ENCODE results near the gene HINT3.

The HINT3 gene

DNA sequence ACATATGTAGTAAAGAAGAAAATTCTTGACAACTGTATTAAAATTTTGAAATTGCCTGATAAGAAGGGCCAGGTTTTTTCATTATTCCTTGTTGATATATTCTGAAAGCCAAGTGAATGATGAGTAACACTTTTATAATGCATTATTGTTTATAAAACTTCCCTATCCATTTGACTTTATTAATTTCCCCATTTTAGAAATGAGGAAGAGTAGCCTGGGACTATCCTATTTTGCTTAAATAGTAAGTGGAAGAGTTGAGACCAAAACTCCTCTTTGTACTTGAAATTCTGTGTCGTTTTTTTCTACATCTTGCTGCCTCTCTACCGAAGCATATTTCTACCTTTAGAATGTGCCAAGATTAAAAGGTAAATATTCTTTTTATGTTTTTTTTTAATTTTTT lies 69.4 kb downstream of the HINT3 start:
- Histone ChIP-seq H3K36me3 (ENCODE audit: control insufficient read depth in 4 of 4, insufficient read depth in 4 of 4, low read length in 3 of 4) (peaks cover 10 to 45% (median 22%) of the 10 kb centered on the region in 4 experiments), H3K27me3 (replicated peaks in 2 of 5; ENCODE audit: control insufficient read depth in 4 of 5, insufficient read depth in 5 of 5, low read length in 4 of 5) (no peaks in the 10 kb centered on the region), H3K27ac (ENCODE audit: insufficient read depth in 1 of 2, low read depth in 1 of 2, low read length in 2 of 2, poor library complexity in 1 of 2, severe bottlenecking in 2 of 2) (no peak overlapping the region), H3K4me3 (ENCODE audit: control insufficient read depth in 1 of 7, extremely low read depth in 1 of 7, insufficient read depth in 4 of 7, low read depth in 2 of 7, low read length in 6 of 7) (no peak overlapping the region), H3K4me1 (ENCODE audit: control extremely low read depth in 1 of 4, control insufficient read depth in 4 of 4, insufficient read depth in 4 of 4, low read length in 3 of 4) (no peaks in the 10 kb centered on the region), H3K9me3 (ENCODE audit: control extremely low read depth in 1 of 5, control insufficient read depth in 4 of 5, insufficient read depth in 2 of 5, low read depth in 1 of 5, low read length in 4 of 5) (no peaks in the 10 kb centered on the region)
- DNase-seq: no peak
- POLR2A ChIA-PET: no interaction called here
- CTCF ChIA-PET: no interaction called here
- no CpG with 5 or more reads among the region's 2 CpGs for WGBS (ENCODE audit: insufficient coverage)

DNA sequence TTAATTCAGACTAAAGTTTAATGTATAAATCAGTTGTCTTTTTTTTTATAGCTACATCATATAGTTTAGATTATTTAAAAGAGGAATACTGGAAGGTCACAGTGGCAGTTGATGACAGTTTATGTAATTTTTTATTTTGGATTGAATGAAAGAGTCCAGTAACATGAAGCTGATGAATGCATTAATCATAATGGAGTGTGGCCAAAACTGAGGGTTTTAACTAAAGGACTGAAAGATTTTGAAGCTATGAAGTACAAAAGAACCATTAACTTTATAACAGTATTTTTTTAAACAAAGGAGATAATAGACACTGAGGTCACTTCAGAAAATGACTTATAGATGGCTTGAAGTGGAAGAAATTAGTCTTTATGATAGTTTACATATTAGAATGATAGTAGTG lies 71.0 kb downstream of the HINT3 start:
- Histone ChIP-seq H3K36me3 (ENCODE audit: control insufficient read depth in 4 of 4, insufficient read depth in 4 of 4, low read length in 3 of 4) (peaks cover 2 to 43% (median 17%) of the 10 kb centered on the region in 4 experiments), H3K4me3 (ENCODE audit: control insufficient read depth in 1 of 7, extremely low read depth in 1 of 7, insufficient read depth in 4 of 7, low read depth in 2 of 7, low read length in 6 of 7) (no peak overlapping the region), H3K4me1 (ENCODE audit: control extremely low read depth in 1 of 4, control insufficient read depth in 4 of 4, insufficient read depth in 4 of 4, low read length in 3 of 4) (no peaks in the 10 kb centered on the region), H3K27ac (ENCODE audit: insufficient read depth in 1 of 2, low read depth in 1 of 2, low read length in 2 of 2, poor library complexity in 1 of 2, severe bottlenecking in 2 of 2) (no peak overlapping the region), H3K9me3 (ENCODE audit: control extremely low read depth in 1 of 5, control insufficient read depth in 4 of 5, insufficient read depth in 2 of 5, low read depth in 1 of 5, low read length in 4 of 5) (no peaks in the 10 kb centered on the region), H3K27me3 (replicated peaks in 2 of 5; ENCODE audit: control insufficient read depth in 4 of 5, insufficient read depth in 5 of 5, low read length in 4 of 5) (no peaks in the 10 kb centered on the region)
- POLR2A ChIA-PET: no interaction called here
- no peak for DNase-seq
- CTCF ChIA-PET: no interaction called here

Measured in common myeloid progenitor, CD34-positive (primary cell).